ENCODE results near the gene PDCD11. TPM values are rescaled to one million over a fixed set of nuclear protein-coding genes. Genes with fewer than 3 reads are reported as not detected.

PDCD11 gene
- total and polyA plus RNA-seq, 2 experiments from 2014 or later, result 17.5 to 26.6 TPM

- Histone ChIP-seq H3K27ac (no peak overlapping the region), H3K27me3 (replicated peaks; ENCODE audit: insufficient read depth) (no peaks in the 10 kb centered on the region), H3K4me2 (ENCODE audit: unreplicated experiment) (no peak overlapping the region), H3K9ac (no peak overlapping the region), H3K4me3 (no peak overlapping the region), H3K79me2 (ENCODE audit: insufficient read depth) (0 out of 2 replicates have a peak, but pooled peaks cover 5% of the 10 kb centered on the region), H3F3A (ENCODE audit: insufficient read depth) (0 out of 2 replicates have a peak, but pooled peaks cover 10% of the 10 kb centered on the region), H3K4me1 (ENCODE audit: insufficient read depth) (no peaks in the 10 kb centered on the region), H3K9me2 (ENCODE audit: insufficient read depth) (no peaks in the 10 kb centered on the region), H4K20me1 (ENCODE audit: insufficient read depth) (no peaks in the 10 kb centered on the region), H3K36me3 (ENCODE audit: low read depth) (peaks cover 63% of the 10 kb centered on the region), H2AFZ (no peak overlapping the region), H3K9me3 (ENCODE audit: low read depth) (no peaks in the 10 kb centered on the region)
- TF ChIP-seq EZH2 (IDR thresholded peaks at IDR 0.05; ENCODE audit: insufficient read depth, poor library complexity, severe bottlenecking), result no peak
- no peak for TF ChIP-seq EZH2phosphoT487 (IDR thresholded peaks at IDR 0.05; ENCODE audit: insufficient read depth, low read depth)
- DNase-seq, result no peak
- in situ Hi-C loops (cut with MboI), result loop anchor here (10.0 kb wide), 1 partner anchor 67 kb away; no protein-coding TSS in a partner anchor
- WGBS, 2 experiments (ENCODE audit: low coverage in 1 of 2, low lambda C conversion rate in 2 of 2, missing lambda C conversion rate in 2 of 2), result 77 to 80% methylated on average over 5 of the region's 5 CpGs
Observed at GRCh38 chr10:103417601-103418000, 21.2 kb downstream of the PDCD11 start.

GRCh38 chr10:103419101-103419500, 22.7 kb downstream of the PDCD11 start:
- no peak overlapping the region for H3K4me2 ChIP-seq (ENCODE audit: unreplicated experiment)
- H3K4me1 ChIP-seq (ENCODE audit: insufficient read depth), result no peaks in the 10 kb centered on the region
- H3K9ac ChIP-seq, result no peak overlapping the region
- no peak overlapping the region for H2AFZ ChIP-seq
- no peaks in the 10 kb centered on the region for H3K9me2 ChIP-seq (ENCODE audit: insufficient read depth)
- TF ChIP-seq EZH2 (IDR thresholded peaks at IDR 0.05; ENCODE audit: insufficient read depth, poor library complexity, severe bottlenecking) (no peak), EZH2phosphoT487 (IDR thresholded peaks at IDR 0.05; ENCODE audit: insufficient read depth, low read depth) (no peak)
- no peaks in the 10 kb centered on the region for H3K27me3 ChIP-seq (replicated peaks; ENCODE audit: insufficient read depth)
- H4K20me1 ChIP-seq (ENCODE audit: insufficient read depth), result no peaks in the 10 kb centered on the region
- no peak for DNase-seq
- H3K4me3 ChIP-seq, result no peak overlapping the region
- no peaks in the 10 kb centered on the region for H3K9me3 ChIP-seq (ENCODE audit: low read depth)
- in situ Hi-C loops (cut with MboI), result loop anchor here (10.0 kb wide), 1 partner anchor 66 kb away; no protein-coding TSS in a partner anchor
- 0 out of 2 replicates have a peak, but pooled peaks cover 5% of the 10 kb centered on the region for H3K79me2 ChIP-seq (ENCODE audit: insufficient read depth)
- 0 out of 2 replicates have a peak, but pooled peaks cover 10% of the 10 kb centered on the region for H3F3A ChIP-seq (ENCODE audit: insufficient read depth)
- H3K27ac ChIP-seq, result no peak overlapping the region
- H3K36me3 ChIP-seq (ENCODE audit: low read depth), result peaks cover 65% of the 10 kb centered on the region
- whole genome bisulfite sequencing, 2 experiments (ENCODE audit: low coverage in 1 of 2, low lambda C conversion rate in 2 of 2, missing lambda C conversion rate in 2 of 2), result 93 to 94% methylated on average over 4 of the region's 4 CpGs

- H3K27ac ChIP-seq, result no peak overlapping the region
- H3K9ac ChIP-seq, result no peak overlapping the region
- H3K36me3 ChIP-seq (ENCODE audit: low read depth), result peaks cover 66% of the 10 kb centered on the region
- no peak for DNase-seq
- no peak overlapping the region for H3K4me2 ChIP-seq (ENCODE audit: unreplicated experiment)
- in situ Hi-C loops (cut with MboI), result no loop called here
- WGBS, 2 experiments (ENCODE audit: low coverage in 1 of 2, low lambda C conversion rate in 2 of 2, missing lambda C conversion rate in 2 of 2), result 65 to 73% methylated on average over 5 of the region's 5 CpGs
- no peaks in the 10 kb centered on the region for H3F3A ChIP-seq (ENCODE audit: insufficient read depth)
- no peaks in the 10 kb centered on the region for H3K4me1 ChIP-seq (ENCODE audit: insufficient read depth)
- H4K20me1 ChIP-seq (ENCODE audit: insufficient read depth), result no peaks in the 10 kb centered on the region
- H3K27me3 ChIP-seq (replicated peaks; ENCODE audit: insufficient read depth), result no peaks in the 10 kb centered on the region
- no peaks in the 10 kb centered on the region for H3K9me3 ChIP-seq (ENCODE audit: low read depth)
- H3K4me3 ChIP-seq, result no peak overlapping the region
- H2AFZ ChIP-seq, result no peak overlapping the region
- no peak for TF ChIP-seq EZH2phosphoT487 (IDR thresholded peaks at IDR 0.05; ENCODE audit: insufficient read depth, low read depth)
- no peak for TF ChIP-seq EZH2 (IDR thresholded peaks at IDR 0.05; ENCODE audit: insufficient read depth, poor library complexity, severe bottlenecking)
- H3K79me2 ChIP-seq (ENCODE audit: insufficient read depth), result no peaks in the 10 kb centered on the region; the same call in none of the 2 replicates
- no peaks in the 10 kb centered on the region for H3K9me2 ChIP-seq (ENCODE audit: insufficient read depth)
Observed at GRCh38 chr10:103423748-103424147, 27.3 kb downstream of the PDCD11 start.

- Histone ChIP-seq H3K4me2 (ENCODE audit: unreplicated experiment) (no peak overlapping the region), H3K4me1 (ENCODE audit: insufficient read depth) (no peaks in the 10 kb centered on the region), H4K20me1 (ENCODE audit: insufficient read depth) (no peaks in the 10 kb centered on the region), H3K27ac (no peak overlapping the region), H3K27me3 (replicated peaks; ENCODE audit: insufficient read depth) (no peaks in the 10 kb centered on the region), H3F3A (ENCODE audit: insufficient read depth) (no peaks in the 10 kb centered on the region), H3K4me3 (no peak overlapping the region), H3K9ac (no peak overlapping the region), H3K79me2 (ENCODE audit: insufficient read depth) (no peaks in the 10 kb centered on the region; the same call in none of the 2 replicates), H3K9me2 (ENCODE audit: insufficient read depth) (no peaks in the 10 kb centered on the region), H2AFZ (no peak overlapping the region), H3K36me3 (ENCODE audit: low read depth) (peaks cover 77% of the 10 kb centered on the region), H3K9me3 (ENCODE audit: low read depth) (no peaks in the 10 kb centered on the region)
- DNase-seq, result no peak
- in situ Hi-C loops (cut with MboI), result no loop called here
- 86 to 93% methylated on average over 9 of the region's 9 CpGs for WGBS, 2 experiments (ENCODE audit: low coverage in 1 of 2, low lambda C conversion rate in 2 of 2, missing lambda C conversion rate in 2 of 2)
- TF ChIP-seq EZH2phosphoT487 (IDR thresholded peaks at IDR 0.05; ENCODE audit: insufficient read depth, low read depth) (no peak), EZH2 (IDR thresholded peaks at IDR 0.05; ENCODE audit: insufficient read depth, poor library complexity, severe bottlenecking) (no peak)
Observed at GRCh38 chr10:103427866-103428265, 31.4 kb downstream of the PDCD11 start.

All from GM23248 (cell line).